HEK293 (cell line): ENCODE measurements around the gene DIS3L2.

ENCODE experiments used
- CTCF ChIA-PET: fragments of 350-600 bp; formaldehyde crosslinking; extraction: SDS; loops from one replicate; lab custom pipeline; 2021; ENCODE audit warnings: antibody characterized with exemption; lab: Yijun Ruan, JAX
- POLR2A ChIA-PET: fragments of 300-600 bp; formaldehyde crosslinking; extraction: SDS; loops from one replicate; lab custom pipeline; 2020; ENCODE audit warnings: antibody characterized with exemption, inconsistent platforms; lab: Yijun Ruan, JAX
- H3K27ac ChIP-seq: fragments of 200-500 bp; sonication (Bioruptor generic); 2 replicates; pipeline ENCODE4 v1.5.1; 2014; ENCODE audit warnings: low read depth, low read length, control low read depth, inconsistent platforms; ENCODE audit errors: extremely low read depth
- H3K36me3 ChIP-seq, 2 experiments: fragments of 200-500 bp in 1 of 2; sonication (Bioruptor generic) in 1 of 2; 1 replicate in 1 of 2; 2 replicates in 1 of 2; pipeline ENCODE4 v1.5.1; 2014 to 2017; ENCODE audit warnings: inconsistent platforms in 2 of 2, low read length in 2 of 2; ENCODE audit not compliant: control insufficient read depth in 2 of 2, insufficient read depth in 1 of 2
- H3K4me1 ChIP-seq: fragments of 200-500 bp; sonication (Bioruptor generic); 2 replicates; pipeline ENCODE4 v1.5.1; 2014; ENCODE audit warnings: mild to moderate bottlenecking, low read length, inconsistent platforms; ENCODE audit not compliant: control insufficient read depth, insufficient read depth
- H3K4me3 ChIP-seq: 2 replicates; pipeline ENCODE4 v1.5.1; 2011; ENCODE audit warnings: low read depth, mild to moderate bottlenecking, control low read depth, low read length, moderate library complexity
- H3K9me3 ChIP-seq: fragments of 200-500 bp; sonication (Bioruptor generic); 2 replicates; pipeline ENCODE4 v1.5.1; 2014; ENCODE audit warnings: low read depth, low read length, inconsistent platforms; ENCODE audit not compliant: control insufficient read depth, insufficient read depth
- OSR2 ChIP-seq: fragments of 450-650 bp; formaldehyde crosslinking; IDR thresholded peaks from 2 replicates; pipeline ENCODE4 v1.5.1; 2016; ENCODE audit warnings: missing biosample characterization, missing genetic modification characterization
- SP2 ChIP-seq: fragments of 450-650 bp; formaldehyde crosslinking; IDR thresholded peaks from 2 replicates; pipeline ENCODE4 v1.5.1; 2016; ENCODE audit warnings: missing biosample characterization, missing genetic modification characterization
- SP3 ChIP-seq: fragments of 450-650 bp; formaldehyde crosslinking; IDR thresholded peaks from 2 replicates; pipeline ENCODE4 v1.5.1; 2016; ENCODE audit warnings: missing biosample characterization, missing genetic modification characterization
- SP7 ChIP-seq: fragments of 450-650 bp; formaldehyde crosslinking; IDR thresholded peaks from 2 replicates; pipeline ENCODE4 v1.5.1; 2016; ENCODE audit warnings: missing biosample characterization, missing genetic modification characterization
- ZBTB21 ChIP-seq: fragments of 450-650 bp; formaldehyde crosslinking; IDR thresholded peaks from 2 replicates; pipeline ENCODE4 v1.5.1; 2017; ENCODE audit warnings: missing biosample characterization, missing genetic modification characterization
- ZNF157 ChIP-seq: fragments of 450-650 bp; formaldehyde crosslinking; IDR thresholded peaks from 2 replicates; pipeline ENCODE4 v1.5.1; 2016; ENCODE audit warnings: missing biosample characterization, missing genetic modification characterization
- ZNF266 ChIP-seq: fragments of 450-650 bp; formaldehyde crosslinking; IDR thresholded peaks from 2 replicates; pipeline ENCODE4 v1.5.1; 2016; ENCODE audit warnings: missing biosample characterization, missing genetic modification characterization, low read depth
- ZNF366 ChIP-seq: fragments of 450-650 bp; formaldehyde crosslinking; conservative IDR thresholded peaks from 2 replicates; pipeline ENCODE4 v1.5.1; 2016; ENCODE audit warnings: missing biosample characterization, missing genetic modification characterization
- ZNF426 ChIP-seq: fragments of 450-650 bp; formaldehyde crosslinking; IDR thresholded peaks from 2 replicates; pipeline ENCODE4 v1.5.1; 2017; ENCODE audit warnings: missing biosample characterization, missing genetic modification characterization, mild to moderate bottlenecking, inconsistent platforms, moderate library complexity
- ZNF433 ChIP-seq: fragments of 450-650 bp; formaldehyde crosslinking; IDR thresholded peaks from 2 replicates; pipeline ENCODE4 v1.5.1; 2016; ENCODE audit warnings: missing biosample characterization, missing genetic modification characterization, low read depth
- ZNF544 ChIP-seq: fragments of 450-650 bp; formaldehyde crosslinking; IDR thresholded peaks from 2 replicates; pipeline ENCODE4 v1.5.0; 2017; ENCODE audit warnings: missing biosample characterization, missing genetic modification characterization
- ZNF548 ChIP-seq: fragments of 450-650 bp; formaldehyde crosslinking; IDR thresholded peaks from 2 replicates; pipeline ENCODE4 v1.5.1; 2016; ENCODE audit warnings: missing biosample characterization, missing genetic modification characterization
- ZNF585B ChIP-seq: fragments of 450-650 bp; formaldehyde crosslinking; IDR thresholded peaks from 2 replicates; pipeline ENCODE4 v1.5.1; 2016; ENCODE audit warnings: missing biosample characterization, missing genetic modification characterization
- ZNF596 ChIP-seq: fragments of 450-650 bp; IDR thresholded peaks from 2 replicates; pipeline ENCODE4 v1.5.0; 2018; ENCODE audit warnings: missing biosample characterization, mild to moderate bottlenecking, missing genetic modification characterization, moderate library complexity
- ZNF624 ChIP-seq: fragments of 450-650 bp; formaldehyde crosslinking; IDR thresholded peaks from 2 replicates; pipeline ENCODE4 v1.5.1; 2017; ENCODE audit warnings: missing biosample characterization, missing genetic modification characterization
- ZNF658 ChIP-seq: fragments of 450-650 bp; formaldehyde crosslinking; IDR thresholded peaks from 2 replicates; pipeline ENCODE4; 2016; ENCODE audit warnings: missing biosample characterization, missing genetic modification characterization
- ZNF707 ChIP-seq: fragments of 450-650 bp; formaldehyde crosslinking; IDR thresholded peaks from 2 replicates; pipeline ENCODE4 v1.5.1; 2016; ENCODE audit warnings: missing biosample characterization, missing genetic modification characterization
- TF ChIP-seq, protein P1 (sequence below): fragments of 450-650 bp; formaldehyde crosslinking; IDR thresholded peaks from 2 replicates; pipeline ENCODE4 v1.5.1; 2016; ENCODE audit warnings: missing biosample characterization, missing genetic modification characterization
- TF ChIP-seq, protein P2 (sequence below): fragments of 450-650 bp; IDR thresholded peaks from 2 replicates; pipeline ENCODE4 v1.5.1; 2018; ENCODE audit warnings: missing biosample characterization, missing genetic modification characterization
- TF ChIP-seq, protein P3 (sequence below): fragments of 450-650 bp; formaldehyde crosslinking; IDR thresholded peaks from 2 replicates; pipeline ENCODE4; 2016; ENCODE audit warnings: missing biosample characterization, missing genetic modification characterization
- TF ChIP-seq, protein P4 (sequence below): fragments of 450-650 bp; formaldehyde crosslinking; IDR thresholded peaks from 2 replicates; pipeline ENCODE4 v1.5.1; 2017; ENCODE audit warnings: missing biosample characterization, missing genetic modification characterization
- TF ChIP-seq, protein P5 (sequence below): fragments of 450-650 bp; formaldehyde crosslinking; IDR thresholded peaks from 2 replicates; pipeline ENCODE4 v1.5.1; 2016; ENCODE audit warnings: missing biosample characterization, missing genetic modification characterization, low read depth

The DIS3L2 gene

DNA sequence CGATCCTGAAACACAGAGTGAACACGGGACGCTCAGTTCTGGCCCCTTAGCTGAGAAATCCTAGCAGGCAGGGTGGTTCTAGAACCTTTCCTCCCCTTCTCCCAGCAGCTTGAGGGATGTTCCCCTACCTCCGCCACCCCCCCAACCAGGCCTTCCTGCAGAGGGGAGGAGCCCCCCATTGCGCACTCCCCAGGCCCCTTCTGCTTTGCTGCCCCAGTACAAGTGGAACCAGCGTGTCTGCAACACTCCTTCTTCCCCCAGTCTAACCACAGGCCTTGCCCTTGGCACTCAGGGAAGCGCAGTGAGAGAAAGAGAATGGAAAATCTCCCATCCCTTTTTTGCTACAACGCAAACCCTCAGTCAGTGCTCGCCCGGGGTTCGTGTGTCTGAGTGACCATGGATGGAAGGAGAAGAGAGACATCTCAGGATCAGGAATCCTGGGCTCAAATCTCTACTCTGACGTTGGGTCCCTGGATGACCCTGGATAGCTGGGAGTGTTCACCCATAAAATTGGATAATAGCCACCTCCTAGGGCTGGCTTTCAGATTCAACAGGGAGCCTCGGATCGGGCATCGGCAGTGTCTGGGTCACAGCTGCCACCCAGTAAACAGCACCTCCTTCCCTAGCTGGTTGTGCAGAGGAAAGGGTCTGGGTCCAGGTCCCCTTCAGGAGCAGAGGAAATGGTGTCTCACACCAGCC lies 39.1 kb upstream of the DIS3L2 start:
- H3K27ac ChIP-seq, result no peak overlapping the region
- no peak for TF ChIP-seq ZNF426 (tag by site-specific recombination)
- TF ChIP-seq, protein P1, sequence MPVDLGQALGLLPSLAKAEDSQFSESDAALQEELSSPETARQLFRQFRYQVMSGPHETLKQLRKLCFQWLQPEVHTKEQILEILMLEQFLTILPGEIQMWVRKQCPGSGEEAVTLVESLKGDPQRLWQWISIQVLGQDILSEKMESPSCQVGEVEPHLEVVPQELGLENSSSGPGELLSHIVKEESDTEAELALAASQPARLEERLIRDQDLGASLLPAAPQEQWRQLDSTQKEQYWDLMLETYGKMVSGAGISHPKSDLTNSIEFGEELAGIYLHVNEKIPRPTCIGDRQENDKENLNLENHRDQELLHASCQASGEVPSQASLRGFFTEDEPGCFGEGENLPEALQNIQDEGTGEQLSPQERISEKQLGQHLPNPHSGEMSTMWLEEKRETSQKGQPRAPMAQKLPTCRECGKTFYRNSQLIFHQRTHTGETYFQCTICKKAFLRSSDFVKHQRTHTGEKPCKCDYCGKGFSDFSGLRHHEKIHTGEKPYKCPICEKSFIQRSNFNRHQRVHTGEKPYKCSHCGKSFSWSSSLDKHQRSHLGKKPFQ, result no peak
- no peak for TF ChIP-seq SP3 (tag by site-specific recombination)
- TF ChIP-seq, protein P2, sequence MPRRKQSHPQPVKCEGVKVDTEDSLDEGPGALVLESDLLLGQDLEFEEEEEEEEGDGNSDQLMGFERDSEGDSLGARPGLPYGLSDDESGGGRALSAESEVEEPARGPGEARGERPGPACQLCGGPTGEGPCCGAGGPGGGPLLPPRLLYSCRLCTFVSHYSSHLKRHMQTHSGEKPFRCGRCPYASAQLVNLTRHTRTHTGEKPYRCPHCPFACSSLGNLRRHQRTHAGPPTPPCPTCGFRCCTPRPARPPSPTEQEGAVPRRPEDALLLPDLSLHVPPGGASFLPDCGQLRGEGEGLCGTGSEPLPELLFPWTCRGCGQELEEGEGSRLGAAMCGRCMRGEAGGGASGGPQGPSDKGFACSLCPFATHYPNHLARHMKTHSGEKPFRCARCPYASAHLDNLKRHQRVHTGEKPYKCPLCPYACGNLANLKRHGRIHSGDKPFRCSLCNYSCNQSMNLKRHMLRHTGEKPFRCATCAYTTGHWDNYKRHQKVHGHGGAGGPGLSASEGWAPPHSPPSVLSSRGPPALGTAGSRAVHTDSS (tag by site-specific recombination), result no peak
- TF ChIP-seq OSR2, result no peak
- TF ChIP-seq ZBTB21, result no peak
- TF ChIP-seq ZNF658 (tag by site-specific recombination), result no peak
- TF ChIP-seq, protein P3, sequence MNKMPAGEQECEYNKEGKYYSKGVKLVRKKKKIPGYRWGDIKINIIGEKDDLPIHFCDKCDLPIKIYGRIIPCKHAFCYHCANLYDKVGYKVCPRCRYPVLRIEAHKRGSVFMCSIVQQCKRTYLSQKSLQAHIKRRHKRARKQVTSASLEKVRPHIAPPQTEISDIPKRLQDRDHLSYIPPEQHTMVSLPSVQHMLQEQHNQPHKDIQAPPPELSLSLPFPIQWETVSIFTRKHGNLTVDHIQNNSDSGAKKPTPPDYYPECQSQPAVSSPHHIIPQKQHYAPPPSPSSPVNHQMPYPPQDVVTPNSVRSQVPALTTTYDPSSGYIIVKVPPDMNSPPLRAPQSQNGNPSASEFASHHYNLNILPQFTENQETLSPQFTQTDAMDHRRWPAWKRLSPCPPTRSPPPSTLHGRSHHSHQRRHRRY, result no peak
- TF ChIP-seq ZNF596 (tag by site-specific recombination), result no peak
- no peak for TF ChIP-seq ZNF433 (tag by site-specific recombination)
- TF ChIP-seq ZNF624, result no peak
- TF ChIP-seq SP2 (tag by site-specific recombination), result no peak
- TF ChIP-seq, protein P4, sequence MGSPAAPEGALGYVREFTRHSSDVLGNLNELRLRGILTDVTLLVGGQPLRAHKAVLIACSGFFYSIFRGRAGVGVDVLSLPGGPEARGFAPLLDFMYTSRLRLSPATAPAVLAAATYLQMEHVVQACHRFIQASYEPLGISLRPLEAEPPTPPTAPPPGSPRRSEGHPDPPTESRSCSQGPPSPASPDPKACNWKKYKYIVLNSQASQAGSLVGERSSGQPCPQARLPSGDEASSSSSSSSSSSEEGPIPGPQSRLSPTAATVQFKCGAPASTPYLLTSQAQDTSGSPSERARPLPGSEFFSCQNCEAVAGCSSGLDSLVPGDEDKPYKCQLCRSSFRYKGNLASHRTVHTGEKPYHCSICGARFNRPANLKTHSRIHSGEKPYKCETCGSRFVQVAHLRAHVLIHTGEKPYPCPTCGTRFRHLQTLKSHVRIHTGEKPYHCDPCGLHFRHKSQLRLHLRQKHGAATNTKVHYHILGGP (tag by site-specific recombination), result no peak
- TF ChIP-seq ZNF544, result no peak
- TF ChIP-seq ZNF366 (tag by site-specific recombination), result no peak
- H3K4me3 ChIP-seq, result no peak overlapping the region
- POLR2A ChIA-PET, result no interaction called here
- H3K9me3 ChIP-seq, result no peaks in the 10 kb centered on the region
- CTCF ChIA-PET, result interaction anchor here (0.6 to 2.4 kb wide), 12 partner anchors 8 to 517 kb away, joined by 3 to 11 read pairs (median 5); no protein-coding TSS in a partner anchor
- peaks cover 0 to 22% of the 10 kb centered on the region in 2 experiments; a peak in 2 of 3 replicates for H3K36me3 ChIP-seq
- no peaks in the 10 kb centered on the region for H3K4me1 ChIP-seq

DNA sequence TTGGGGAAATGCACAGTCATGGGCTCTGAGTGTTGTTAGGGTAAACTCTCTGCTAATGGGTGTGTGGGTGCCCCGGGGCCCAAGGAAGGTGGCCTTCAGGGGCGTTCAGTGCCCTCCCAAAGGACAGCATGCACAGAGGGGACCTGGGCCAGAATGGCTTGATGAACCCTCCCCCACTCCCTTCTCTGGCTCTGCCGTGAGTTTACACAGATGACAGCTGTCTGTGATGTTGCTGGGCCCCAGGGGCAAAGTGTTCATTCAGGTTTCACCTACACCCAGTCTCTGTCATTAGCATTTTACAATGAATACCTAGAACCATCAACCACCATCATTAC lies 38.5 kb upstream of the DIS3L2 start:
- peaks cover 0 to 22% of the 10 kb centered on the region in 2 experiments; a peak in 2 of 3 replicates for H3K36me3 ChIP-seq
- ChIA-PET CTCF (interaction anchor here (0.6 to 8.6 kb wide), 6 partner anchors 16 to 517 kb away, joined by 3 to 85 read pairs (median 8); no protein-coding TSS in a partner anchor), POLR2A (no interaction called here)
- no peak overlapping the region for H3K27ac ChIP-seq
- H3K4me1 ChIP-seq, result no peaks in the 10 kb centered on the region
- H3K4me3 ChIP-seq, result no peak overlapping the region
- no peaks in the 10 kb centered on the region for H3K9me3 ChIP-seq
- TF ChIP-seq ZNF585B (tag by site-specific recombination), result no peak
- TF ChIP-seq ZNF658 (tag by site-specific recombination), result no peak
- TF ChIP-seq SP7 (tag by site-specific recombination), result no peak
- TF ChIP-seq, protein P3, result no peak
- no peak for TF ChIP-seq ZNF266 (tag by site-specific recombination)
- no peak for TF ChIP-seq ZNF548 (tag by site-specific recombination)
- no peak for TF ChIP-seq ZBTB21
- TF ChIP-seq, protein P5, sequence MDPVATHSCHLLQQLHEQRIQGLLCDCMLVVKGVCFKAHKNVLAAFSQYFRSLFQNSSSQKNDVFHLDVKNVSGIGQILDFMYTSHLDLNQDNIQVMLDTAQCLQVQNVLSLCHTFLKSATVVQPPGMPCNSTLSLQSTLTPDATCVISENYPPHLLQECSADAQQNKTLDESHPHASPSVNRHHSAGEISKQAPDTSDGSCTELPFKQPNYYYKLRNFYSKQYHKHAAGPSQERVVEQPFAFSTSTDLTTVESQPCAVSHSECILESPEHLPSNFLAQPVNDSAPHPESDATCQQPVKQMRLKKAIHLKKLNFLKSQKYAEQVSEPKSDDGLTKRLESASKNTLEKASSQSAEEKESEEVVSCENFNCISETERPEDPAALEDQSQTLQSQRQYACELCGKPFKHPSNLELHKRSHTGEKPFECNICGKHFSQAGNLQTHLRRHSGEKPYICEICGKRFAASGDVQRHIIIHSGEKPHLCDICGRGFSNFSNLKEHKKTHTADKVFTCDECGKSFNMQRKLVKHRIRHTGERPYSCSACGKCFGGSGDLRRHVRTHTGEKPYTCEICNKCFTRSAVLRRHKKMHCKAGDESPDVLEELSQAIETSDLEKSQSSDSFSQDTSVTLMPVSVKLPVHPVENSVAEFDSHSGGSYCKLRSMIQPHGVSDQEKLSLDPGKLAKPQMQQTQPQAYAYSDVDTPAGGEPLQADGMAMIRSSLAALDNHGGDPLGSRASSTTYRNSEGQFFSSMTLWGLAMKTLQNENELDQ (tag by site-specific recombination), result no peak
- no peak for TF ChIP-seq ZNF157 (tag by site-specific recombination)
- TF ChIP-seq ZNF707 (tag by site-specific recombination), result no peak
